Subcutaneous adipose tissue (tissue), 4 donors: ENCODE results near the gene ANTXR1. TPM values are rescaled to one million over a fixed set of nuclear protein-coding genes. Genes with fewer than 3 reads are reported as not detected.

Experiments
- total RNA-seq, 4 donors: library from RNA; depleted of rRNA; stranded (reverse); fragments of >200 nt; gene quantifications; one replicate each; pipeline ENCODE4 v1.1.0, GENCODE V29; 2016
- TF ChIP-seq, protein P1 (sequence below): fragments of 450-650 bp; IDR thresholded peaks from one replicate; pipeline ENCODE4 v1.5.1; 2016; ENCODE audit warnings: low read depth, mild to moderate bottlenecking, control low read depth, antibody characterized with exemption, moderate library complexity

The ANTXR1 gene
- total RNA-seq, 4 donors from 2014 or later = 45.4 to 88.7 (median 67.0) TPM

DNA sequence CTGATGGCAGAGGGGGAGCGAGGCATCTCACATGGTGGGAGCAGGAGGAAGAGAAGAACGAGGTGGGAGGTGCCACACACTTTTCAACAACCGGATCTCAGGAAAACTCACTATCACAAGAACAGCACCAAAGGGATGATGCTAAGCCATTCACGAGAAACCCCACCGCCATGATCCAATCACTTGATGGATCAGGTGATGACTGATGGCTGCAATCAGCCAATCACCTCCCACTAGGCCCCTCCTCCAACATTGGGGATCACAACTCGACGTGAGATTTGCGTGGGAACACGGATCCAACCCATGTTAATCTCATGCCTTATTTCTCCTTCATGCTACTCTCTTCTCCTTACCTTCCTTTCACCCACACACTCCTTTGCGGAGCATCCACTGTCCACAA lies 143.6 kb downstream of the ANTXR1 start:
- TF ChIP-seq, protein P1, sequence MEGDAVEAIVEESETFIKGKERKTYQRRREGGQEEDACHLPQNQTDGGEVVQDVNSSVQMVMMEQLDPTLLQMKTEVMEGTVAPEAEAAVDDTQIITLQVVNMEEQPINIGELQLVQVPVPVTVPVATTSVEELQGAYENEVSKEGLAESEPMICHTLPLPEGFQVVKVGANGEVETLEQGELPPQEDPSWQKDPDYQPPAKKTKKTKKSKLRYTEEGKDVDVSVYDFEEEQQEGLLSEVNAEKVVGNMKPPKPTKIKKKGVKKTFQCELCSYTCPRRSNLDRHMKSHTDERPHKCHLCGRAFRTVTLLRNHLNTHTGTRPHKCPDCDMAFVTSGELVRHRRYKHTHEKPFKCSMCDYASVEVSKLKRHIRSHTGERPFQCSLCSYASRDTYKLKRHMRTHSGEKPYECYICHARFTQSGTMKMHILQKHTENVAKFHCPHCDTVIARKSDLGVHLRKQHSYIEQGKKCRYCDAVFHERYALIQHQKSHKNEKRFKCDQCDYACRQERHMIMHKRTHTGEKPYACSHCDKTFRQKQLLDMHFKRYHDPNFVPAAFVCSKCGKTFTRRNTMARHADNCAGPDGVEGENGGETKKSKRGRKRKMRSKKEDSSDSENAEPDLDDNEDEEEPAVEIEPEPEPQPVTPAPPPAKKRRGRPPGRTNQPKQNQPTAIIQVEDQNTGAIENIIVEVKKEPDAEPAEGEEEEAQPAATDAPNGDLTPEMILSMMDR = no peak

DNA sequence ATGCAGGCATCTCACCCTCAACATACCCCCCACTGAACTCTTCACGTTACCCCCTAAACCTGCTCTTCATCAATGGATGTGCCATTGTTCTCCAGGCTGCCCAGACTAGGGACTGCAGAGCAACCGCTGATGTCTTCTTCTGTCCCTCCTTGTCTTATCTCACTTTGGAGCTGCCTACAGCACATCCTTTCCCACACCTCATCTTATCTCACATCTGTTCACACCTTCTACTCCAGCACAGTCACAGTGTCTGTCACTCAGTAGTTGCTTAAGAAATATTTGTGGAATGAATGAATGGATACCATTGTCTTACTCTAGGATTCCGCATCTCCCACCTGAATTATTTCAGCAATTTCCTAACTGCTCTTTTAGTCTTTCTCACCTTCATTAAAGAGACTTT lies 144.5 kb downstream of the ANTXR1 start:
- TF ChIP-seq, protein P1 = no peak

DNA sequence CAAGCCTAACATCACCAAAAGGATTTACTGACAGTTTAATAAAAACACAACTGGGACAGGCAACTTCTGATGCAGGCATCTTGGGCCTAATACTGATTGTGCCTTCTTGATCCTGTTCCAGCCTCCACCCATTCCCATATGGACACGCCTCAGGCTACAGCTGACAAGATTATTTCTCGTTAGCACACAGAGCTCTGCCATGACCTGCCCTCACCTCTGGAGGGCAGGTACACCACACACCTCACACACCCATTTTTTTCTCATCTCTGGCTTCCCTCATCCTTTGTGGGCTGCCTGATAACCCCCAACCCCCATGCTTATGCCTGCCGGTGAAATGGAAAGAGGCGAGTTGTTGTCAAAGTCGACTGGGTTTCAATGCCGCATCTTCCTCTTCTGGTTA lies 147.0 kb downstream of the ANTXR1 start:
- TF ChIP-seq, protein P1 = no peak

DNA sequence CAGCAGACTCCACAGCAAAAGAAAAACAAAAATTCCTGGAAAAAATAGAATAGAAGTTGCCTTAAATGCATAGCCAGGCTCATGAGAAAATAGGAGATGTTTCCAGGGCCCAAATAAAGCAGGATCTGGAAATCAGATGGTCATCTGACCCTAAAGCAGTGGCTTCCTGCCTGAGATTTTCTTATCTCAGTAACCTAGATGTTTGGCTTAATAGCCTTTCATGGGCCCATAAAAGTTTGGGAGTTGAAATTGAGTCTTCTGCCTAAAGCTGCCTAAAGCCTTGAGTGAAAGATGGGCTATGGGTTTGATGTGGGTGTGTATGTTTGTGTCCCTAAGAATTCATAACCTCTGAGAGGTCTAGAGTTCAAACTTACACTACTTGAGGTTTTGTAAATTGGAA lies 149.1 kb downstream of the ANTXR1 start:
- TF ChIP-seq, protein P1 = no peak

DNA sequence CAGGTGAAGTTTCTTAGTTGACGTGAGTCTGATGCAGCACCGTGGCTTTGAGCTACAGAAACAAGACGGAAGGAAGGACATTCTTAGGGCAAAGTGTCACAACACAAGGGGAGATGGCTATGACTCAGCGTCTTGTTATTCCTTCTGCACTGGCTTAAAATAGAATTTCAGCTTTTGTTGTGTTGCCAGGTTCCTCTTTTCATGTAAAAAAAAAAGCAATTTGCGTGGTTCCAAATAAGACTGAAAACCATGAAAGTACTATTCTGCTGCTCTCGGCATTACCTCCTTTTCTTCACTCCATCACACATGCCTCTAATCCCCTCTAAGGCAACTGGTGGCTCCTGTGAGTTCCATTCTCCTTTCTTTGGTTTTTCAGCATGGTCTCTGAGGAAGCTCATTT lies 150.1 kb downstream of the ANTXR1 start:
- TF ChIP-seq, protein P1 = no peak

DNA sequence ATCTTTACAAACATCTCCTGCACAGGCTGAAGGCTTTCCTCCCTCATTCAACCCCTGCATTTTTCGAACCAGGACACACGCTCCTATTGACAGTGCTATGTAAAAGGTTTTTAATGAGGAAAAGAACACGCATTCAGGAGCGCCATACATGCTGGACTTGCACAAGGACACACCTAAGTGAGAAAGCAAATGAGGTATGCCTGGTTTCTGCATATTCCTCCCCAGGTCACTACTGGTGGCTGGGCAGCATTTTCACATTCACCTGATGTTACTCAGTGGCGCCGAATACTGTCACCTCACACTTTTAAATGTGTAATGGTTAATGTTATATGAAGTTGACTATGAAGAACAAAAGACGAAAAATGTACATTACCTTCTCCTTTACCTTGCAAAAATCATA lies 150.6 kb downstream of the ANTXR1 start:
- TF ChIP-seq, protein P1 = no peak

DNA sequence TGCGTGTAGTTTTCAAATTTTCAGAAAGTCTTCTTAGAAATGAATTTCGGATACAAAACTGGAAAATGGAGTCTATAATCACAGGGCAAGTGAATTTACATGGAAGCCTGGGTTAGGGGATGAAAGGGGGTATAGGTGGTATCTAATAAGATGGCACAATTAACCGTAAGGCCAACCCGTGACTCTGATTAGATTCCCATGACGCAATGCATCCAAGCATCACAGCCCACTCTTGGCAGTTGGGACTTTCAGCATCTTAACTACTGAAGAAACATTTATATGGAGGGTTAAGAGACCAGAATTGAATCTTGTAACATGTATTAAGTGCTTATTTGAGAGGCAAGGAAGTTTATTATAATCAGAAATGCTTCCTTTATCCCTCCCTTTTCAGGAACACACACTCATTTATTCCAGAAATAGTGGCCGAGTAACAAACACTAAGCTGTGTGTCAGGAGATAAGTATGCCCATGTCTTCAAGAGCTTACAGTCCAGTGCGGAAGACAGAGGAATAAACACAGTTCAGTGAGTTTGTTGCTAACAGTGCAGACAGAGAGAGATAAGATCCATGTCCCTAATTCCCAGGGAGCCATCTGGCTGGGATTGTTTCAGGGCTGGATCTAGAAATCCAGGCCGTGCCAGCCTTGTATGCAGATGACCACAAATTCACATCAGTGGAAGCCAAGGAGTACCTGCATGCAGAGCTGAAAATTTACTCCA lies 151.2 kb downstream of the ANTXR1 start:
- TF ChIP-seq, protein P1 = no peak
